ENCODE data around the gene NUP160. TPM values are rescaled to one million over a fixed set of nuclear protein-coding genes. Genes with fewer than 3 reads are reported as not detected.
"Not testable (repeated sequence)": the region's sequence is repeated elsewhere in the genome, so short reads cannot be mapped to it uniquely, and the experiment has no call there.

Gene NUP160
- polyA plus RNA-seq, 2 of the 4 experiments (the other 2 are of a cell fraction): 34.9 to 70.4 TPM

GRCh38 chr11:47800759-47801158, 47.4 kb downstream of the NUP160 start:
- Histone ChIP-seq H3K4me2 (no peak overlapping the region), H3K4me3 (no peak overlapping the region), H3K27ac (no peak overlapping the region), H3K4me1 (no peaks in the 10 kb centered on the region), H3K9me3 (no peaks in the 10 kb centered on the region)
- DNase-seq (ENCODE audit: low read depth in 1 of 2, low spot score in 1 of 2): peak in 1 of 2 experiments; percentile 7
- POLR2A ChIA-PET: no interaction called here
- CTCF ChIA-PET: no interaction called here
- 90% methylated on average over 1 of the region's 1 CpG for WGBS (ENCODE audit: missing lambda C conversion rate)
- TF ChIP-seq NR3C1 (IDR thresholded peaks at IDR 0.05): no peak
- no peak for TF ChIP-seq RAD21 (conservative IDR thresholded peaks at IDR 0.05 in 1 of 2, IDR thresholded peaks at IDR 0.05 in 1 of 2)
- no peak for TF ChIP-seq ZC3H11A (IDR thresholded peaks at IDR 0.05)
- TF ChIP-seq TP53 (CRISPR knock-in tag; IDR thresholded peaks at IDR 0.05): no peak
- TF ChIP-seq KDM1A (IDR thresholded peaks at IDR 0.05; ENCODE audit: low read depth): no peak
- no peak for TF ChIP-seq MYC (IDR thresholded peaks at IDR 0.05; ENCODE audit: borderline replicate concordance, low read length)
- TF ChIP-seq JUN (IDR thresholded peaks at IDR 0.05): no peak
- FAIRE-seq: no peak
- ATAC-seq: peak in 1 of 2 experiments; percentile 42; a peak in 1 of 6 replicates

- DNase-seq (ENCODE audit: low read depth in 1 of 2, low spot score in 1 of 2): no peak
- TF ChIP-seq RNF2 (IDR thresholded peaks at IDR 0.05; ENCODE audit: borderline replicate concordance, low read depth) (no peak), CEBPB (IDR thresholded peaks at IDR 0.05) (no peak)
- Histone ChIP-seq H3K4me3 (no peak overlapping the region), H3K4me2 (no peak overlapping the region), H3K4me1 (no peaks in the 10 kb centered on the region), H3K27ac (no peak overlapping the region), H3K9me3 (no peaks in the 10 kb centered on the region)
- FAIRE-seq: no peak
- ChIA-PET CTCF (no interaction called here), POLR2A (no interaction called here)
- ATAC-seq: no peak
- 93% methylated on average over 4 of the region's 4 CpGs for WGBS (ENCODE audit: missing lambda C conversion rate)
Observed at GRCh38 chr11:47797633-47798032, 50.5 kb downstream of the NUP160 start.

GRCh38 chr11:47791774-47792430, 56.2 kb downstream of the NUP160 start:
- FAIRE-seq: no peak
- ChIA-PET CTCF (no interaction called here), POLR2A (no interaction called here)
- WGBS (ENCODE audit: missing lambda C conversion rate): 94% methylated on average over 4 of the region's 4 CpGs
- Histone ChIP-seq H3K27ac (no peak overlapping the region), H3K4me3 (no peak overlapping the region), H3K4me2 (no peak overlapping the region), H3K9me3 (no peaks in the 10 kb centered on the region), H3K4me1 (no peaks in the 10 kb centered on the region)
- TF ChIP-seq RAD21 (conservative IDR thresholded peaks at IDR 0.05 in 1 of 2, IDR thresholded peaks at IDR 0.05 in 1 of 2): no peak
- TF ChIP-seq HOXA7 (CRISPR knock-in tag; IDR thresholded peaks at IDR 0.05): no peak
- TF ChIP-seq EHMT2 (IDR thresholded peaks at IDR 0.05; ENCODE audit: low read depth): no peak
- TF ChIP-seq POLR2A (IDR thresholded peaks at IDR 0.05; ENCODE audit: low read length): no peak
- no peak for TF ChIP-seq JUN (IDR thresholded peaks at IDR 0.05)
- TF ChIP-seq ZC3H11A (IDR thresholded peaks at IDR 0.05): no peak
- TF ChIP-seq CEBPB (IDR thresholded peaks at IDR 0.05): no peak
- TF ChIP-seq NFE2L2 (conservative IDR thresholded peaks at IDR 0.05; ENCODE audit: low read length): no peak
- TF ChIP-seq ESRRA (IDR thresholded peaks at IDR 0.05; ENCODE audit: borderline replicate concordance, low read length): no peak
- TF ChIP-seq CHD4 (IDR thresholded peaks at IDR 0.05; ENCODE audit: borderline replicate concordance): no peak
- no peak for TF ChIP-seq FOSL2 (IDR thresholded peaks at IDR 0.05)
- TF ChIP-seq FOSL2 (CRISPR knock-in tag; IDR thresholded peaks at IDR 0.05): no peak
- no peak for DNase-seq (ENCODE audit: low read depth in 1 of 2, low spot score in 1 of 2)
- ATAC-seq: no peak

GRCh38 chr11:47790017-47790416, 58.1 kb downstream of the NUP160 start:
- not testable (repeated sequence) for H3K4me1 ChIP-seq; H3K4me3 ChIP-seq; DNase-seq (ENCODE audit: low read depth in 1 of 2, low spot score in 1 of 2); ATAC-seq; H3K9me3 ChIP-seq; H3K27ac ChIP-seq; H3K4me2 ChIP-seq; FAIRE-seq
- WGBS (ENCODE audit: missing lambda C conversion rate): 94% methylated on average over 8 of the region's 8 CpGs
- ChIA-PET POLR2A (interaction anchor here (0.7 kb wide), 1 partner anchor 30 kb away, joined by 3 read pairs; no protein-coding TSS in a partner anchor), CTCF (interaction anchor here (1.4 to 1.6 kb wide), 2 partner anchors 9 to 319 kb away, joined by 3 to 4 read pairs; no protein-coding TSS in a partner anchor)

GRCh38 chr11:47788181-47788580, 60.0 kb downstream of the NUP160 start:
- no peak for ATAC-seq
- no peak for FAIRE-seq
- WGBS (ENCODE audit: missing lambda C conversion rate): 92% methylated on average over 7 of the region's 7 CpGs

More at GRCh38 chr11:47788181-47788580, 60.0 kb downstream of the NUP160 start:
- no peak for DNase-seq (ENCODE audit: low read depth in 1 of 2, low spot score in 1 of 2)
- H3K4me1 ChIP-seq: no peaks in the 10 kb centered on the region
- H3K4me2 ChIP-seq: no peak overlapping the region
- no peaks in the 10 kb centered on the region for H3K9me3 ChIP-seq
- CTCF ChIA-PET: interaction anchor here (0.7 kb wide), 1 partner anchor 65 kb away, joined by 5 read pairs; no protein-coding TSS in a partner anchor
- TF ChIP-seq ESRRA (IDR thresholded peaks at IDR 0.05; ENCODE audit: borderline replicate concordance, low read length): no peak
- no peak for TF ChIP-seq RFX5 (IDR thresholded peaks at IDR 0.05)
- no peak for TF ChIP-seq RCOR1 (IDR thresholded peaks at IDR 0.05; ENCODE audit: low read depth, low read length)
- TF ChIP-seq HEYL (CRISPR knock-in tag; IDR thresholded peaks at IDR 0.05): no peak
- TF ChIP-seq SREBF2 (IDR thresholded peaks at IDR 0.05): no peak
- no peak overlapping the region for H3K27ac ChIP-seq
- no peak overlapping the region for H3K4me3 ChIP-seq
- POLR2A ChIA-PET: no interaction called here

Data from A549 (cell line).